ENCODE measurements around the gene RSBN1L. TPM values are rescaled to one million over a fixed set of nuclear protein-coding genes. Genes with fewer than 3 reads are reported as not detected.
"Not testable (repeated sequence)": the region's sequence is repeated elsewhere in the genome, so short reads cannot be mapped to it uniquely, and the experiment has no call there.

The RSBN1L gene
- total RNA-seq, result 27.7 TPM
- long read RNA-seq, full-length matches to known transcripts, result 4 of 33 reads
- long read RNA-seq, partial matches to known transcripts, result 24 of 33 reads
- long read RNA-seq, other reads (novel, unspliced or antisense), result 5 of 33 reads

GRCh38 chr7:77696057-77696642 is at the start of gene RSBN1L:
Gene RSBN1L (plus strand): TSS chr7:77696459. CDS start chr7:77696470, 11 bp downstream.
- Histone ChIP-seq H3K36me3 (no peaks in the 10 kb centered on the region), H3K27me3 (no peaks in the 10 kb centered on the region), H3K4me3 (peak within 1 kb of the TSS; percentile 83), H3K27ac (peak within 1 kb of the TSS; percentile 97), H3K4me1 (peaks cover 37% of the 10 kb centered on the region), H3K9me3 (no peaks in the 10 kb centered on the region)
- TF ChIP-seq CTCF (IDR thresholded peaks at IDR 0.05), result peak; percentile 41
- intact Hi-C loops (cut with DNase I), result no loop called here
- DNase-seq (peak; percentile 99), ATAC-seq (peak; percentile 99)

- TF ChIP-seq CTCF (IDR thresholded peaks at IDR 0.05), result no peak
- intact Hi-C loops (cut with DNase I), result no loop called here
- ATAC-seq (no peak), DNase-seq (no peak)
- Histone ChIP-seq H3K4me3 (no peak overlapping the region), H3K4me1 (peaks cover 9% of the 10 kb centered on the region), H3K27me3 (no peaks in the 10 kb centered on the region), H3K27ac (no peak overlapping the region), H3K9me3 (no peaks in the 10 kb centered on the region), H3K36me3 (peaks cover 47% of the 10 kb centered on the region)
Measured at GRCh38 chr7:77648742-77649338, 47.4 kb upstream of the RSBN1L start.

- intact Hi-C loops (cut with DNase I), result no loop called here
- H3K27ac ChIP-seq, result peak overlapping the region; percentile 42
- TF ChIP-seq CTCF (IDR thresholded peaks at IDR 0.05), result no peak
- no peaks in the 10 kb centered on the region for H3K9me3 ChIP-seq
- no peak for ATAC-seq
- H3K27me3 ChIP-seq, result no peaks in the 10 kb centered on the region
- H3K4me1 ChIP-seq, result peaks cover 9% of the 10 kb centered on the region
- peaks cover 47% of the 10 kb centered on the region for H3K36me3 ChIP-seq
- no peak overlapping the region for H3K4me3 ChIP-seq
- DNase-seq, result no peak
Measured at GRCh38 chr7:77649716-77650349, 46.4 kb upstream of the RSBN1L start.

- H3K36me3 ChIP-seq, result peaks cover 45% of the 10 kb centered on the region
- no peak overlapping the region for H3K27ac ChIP-seq
- DNase-seq, result no peak
- H3K27me3 ChIP-seq, result no peaks in the 10 kb centered on the region
- peak; percentile 42 for ATAC-seq
- H3K4me1 ChIP-seq, result peaks cover 9% of the 10 kb centered on the region
- no peaks in the 10 kb centered on the region for H3K9me3 ChIP-seq
- peak; percentile 76 for TF ChIP-seq CTCF (IDR thresholded peaks at IDR 0.05)
- intact Hi-C loops (cut with DNase I), result no loop called here
- no peak overlapping the region for H3K4me3 ChIP-seq
Measured at GRCh38 chr7:77651575-77652162, 44.6 kb upstream of the RSBN1L start.

GRCh38 chr7:77652826-77653225 is 43.4 kb upstream of the RSBN1L start:
- H3K4me3 ChIP-seq; H3K9me3 ChIP-seq; H3K4me1 ChIP-seq; ATAC-seq; DNase-seq; intact Hi-C loops (cut with DNase I); H3K27ac ChIP-seq; H3K27me3 ChIP-seq: not testable (repeated sequence)
- H3K36me3 ChIP-seq, result peaks cover 39% of the 10 kb centered on the region

- intact Hi-C loops (cut with DNase I), result no loop called here
- peak; percentile 48 for ATAC-seq
Measured at GRCh38 chr7:77653572-77653971, 42.7 kb upstream of the RSBN1L start.

More at GRCh38 chr7:77653572-77653971, 42.7 kb upstream of the RSBN1L start:
- no peaks in the 10 kb centered on the region for H3K27me3 ChIP-seq
- no peak overlapping the region for H3K27ac ChIP-seq
- TF ChIP-seq CTCF (IDR thresholded peaks at IDR 0.05), result no peak
- no peaks in the 10 kb centered on the region for H3K9me3 ChIP-seq
- peaks cover 9% of the 10 kb centered on the region for H3K4me1 ChIP-seq
- peaks cover 36% of the 10 kb centered on the region for H3K36me3 ChIP-seq
- no peak for DNase-seq
- H3K4me3 ChIP-seq, result no peak overlapping the region
